Activated CD4-positive, alpha-beta memory T cell treated with anti-CD3 and anti-CD28 coated beads for 36 hours (primary cell): ENCODE data around the gene CCDC3. TPM values are rescaled to one million over a fixed set of nuclear protein-coding genes. Genes with fewer than 3 reads are reported as not detected.
"Not testable (repeated sequence)": the region's sequence is repeated elsewhere in the genome, so short reads cannot be mapped to it uniquely, and the experiment has no call there.

Experiments used
- CTCF ChIA-PET: fragments of 350-600 bp; sonication (Branson Sonifier 250); formaldehyde crosslinking; loops from one replicate; lab custom pipeline; 2021; ENCODE audit warnings: antibody characterized with exemption, inconsistent platforms; lab: Charles Lee
- POLR2A ChIA-PET: fragments of 350-600 bp; sonication (Branson Sonifier 250); formaldehyde crosslinking; loops from one replicate; lab custom pipeline; 2021; ENCODE audit warnings: antibody characterized with exemption; lab: Charles Lee
- DNase-seq: peaks from one replicate; pipeline ENCODE4 v3.0.0-alpha.2; 2020
- H3K27ac Mint-ChIP-seq: one replicate; pipeline ENCODE4 v1.8.0; 2021; ENCODE audit warnings: mixed read lengths
- H3K27me3 Mint-ChIP-seq: one replicate; pipeline ENCODE4 v1.8.0; 2021; ENCODE audit warnings: mixed read lengths
- H3K36me3 Mint-ChIP-seq: one replicate; pipeline ENCODE4 v1.8.0; 2021; ENCODE audit warnings: mixed read lengths
- H3K4me1 Mint-ChIP-seq: one replicate; pipeline ENCODE4 v1.8.0; 2021; ENCODE audit warnings: low read depth, mixed read lengths
- H3K4me3 Mint-ChIP-seq: one replicate; pipeline ENCODE4 v1.8.0; 2021; ENCODE audit warnings: mild to moderate bottlenecking, mixed read lengths
- H3K9me3 Mint-ChIP-seq: one replicate; pipeline ENCODE4 v1.8.0; 2021; ENCODE audit warnings: mixed read lengths
- intact Hi-C: fragments of 100-400 bp; cut with micrococcal nuclease; formaldehyde crosslinking; loops from one replicate; pipeline ENCODE4 v1.15.1; 2023
- total RNA-seq, 2 experiments: library from RNA; stranded (reverse); gene quantifications; one replicate each; pipeline ENCODE4 v1.2.3, GENCODE V29; 2021

Gene CCDC3
- total RNA-seq, 2 experiments from 2014 or later: 0.34 to 0.45 TPM

- H3K4me1 Mint-ChIP-seq: no peaks in the 10 kb centered on the region
- DNase-seq: no peak
- intact Hi-C loops: no loop called here
- ChIA-PET POLR2A (no interaction called here), CTCF (no interaction called here)
- no peak overlapping the region for H3K4me3 Mint-ChIP-seq
- H3K9me3 Mint-ChIP-seq: no peaks in the 10 kb centered on the region
- H3K27me3 Mint-ChIP-seq: peaks cover 23% of the 10 kb centered on the region
- H3K36me3 Mint-ChIP-seq: no peaks in the 10 kb centered on the region
- H3K27ac Mint-ChIP-seq: no peak overlapping the region
Observed at GRCh38 chr10:12993595-12993994, 7.9 kb downstream of the CCDC3 start.

GRCh38 chr10:12985347-12985746 lies 16.2 kb downstream of the CCDC3 start:
- Mint-ChIP-seq H3K4me3 (no peak overlapping the region), H3K36me3 (no peaks in the 10 kb centered on the region), H3K27ac (no peak overlapping the region), H3K9me3 (peaks cover 10% of the 10 kb centered on the region), H3K27me3 (peaks cover 7% of the 10 kb centered on the region), H3K4me1 (peaks cover 7% of the 10 kb centered on the region)
- ChIA-PET CTCF (no interaction called here), POLR2A (no interaction called here)
- intact Hi-C loops: no loop called here
- DNase-seq: no peak

GRCh38 chr10:12984165-12984747 lies 17.3 kb downstream of the CCDC3 start:
- Mint-ChIP-seq H3K9me3 (peaks cover 10% of the 10 kb centered on the region), H3K36me3 (no peaks in the 10 kb centered on the region), H3K27ac (no peak overlapping the region), H3K27me3 (peaks cover 11% of the 10 kb centered on the region), H3K4me3 (no peak overlapping the region), H3K4me1 (peaks cover 7% of the 10 kb centered on the region)
- ChIA-PET CTCF (no interaction called here), POLR2A (no interaction called here)
- no peak for DNase-seq
- intact Hi-C loops: loop anchor here (1.0 to 5.0 kb wide), 2 partner anchors 18 to 262 kb away; no protein-coding TSS in a partner anchor

DNA sequence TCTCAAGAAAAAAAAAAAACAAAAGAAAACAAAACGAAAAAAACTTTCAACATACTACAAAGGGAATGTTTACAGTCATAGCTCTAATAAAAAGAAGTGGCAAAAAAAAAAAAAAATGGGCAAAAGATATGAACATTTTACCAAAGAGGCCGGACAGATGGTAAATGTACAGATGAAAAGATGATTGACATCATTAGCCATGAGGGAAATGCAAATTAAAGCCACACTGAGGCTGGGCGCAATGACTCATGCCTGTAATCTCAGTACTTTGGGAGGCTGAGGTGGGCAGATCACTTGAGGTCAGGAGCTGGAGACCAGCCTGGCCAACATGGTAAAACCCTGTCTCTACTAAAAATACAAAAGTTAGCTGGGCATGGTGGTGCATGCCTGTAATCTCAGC lies 17.9 kb downstream of the CCDC3 start:
- H3K9me3 Mint-ChIP-seq: peaks cover 10% of the 10 kb centered on the region
- not testable (repeated sequence) for H3K27ac Mint-ChIP-seq
- POLR2A ChIA-PET: interaction anchor here (0.6 kb wide), 1 partner anchor 104 kb away, joined by 3 read pairs; no protein-coding TSS in a partner anchor

DNA sequence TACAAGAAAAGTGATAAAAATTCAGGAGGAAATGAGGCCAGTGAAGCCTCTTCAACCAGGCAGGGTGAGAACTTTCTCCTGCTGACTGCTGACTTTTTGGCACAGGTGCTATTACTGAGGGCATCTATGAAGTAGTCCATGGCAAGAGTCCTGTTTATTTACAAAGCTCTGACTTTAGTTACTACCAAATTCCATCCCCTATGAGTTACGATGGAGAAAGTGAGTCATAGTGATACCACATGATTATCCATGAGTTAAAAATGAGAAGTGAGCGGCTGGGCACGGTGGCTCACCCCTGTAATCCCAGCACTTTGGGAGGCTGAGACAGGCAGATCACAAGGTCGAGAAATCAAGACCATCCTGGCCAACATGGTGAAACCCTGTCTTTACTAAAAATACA lies 19.9 kb downstream of the CCDC3 start:
- intact Hi-C loops: loop anchor here (5.0 kb wide), 1 partner anchor 259 kb away; no protein-coding TSS in a partner anchor
- peaks cover 23% of the 10 kb centered on the region for H3K27me3 Mint-ChIP-seq
- H3K27ac Mint-ChIP-seq: no peak overlapping the region
- H3K9me3 Mint-ChIP-seq: peaks cover 10% of the 10 kb centered on the region
- H3K36me3 Mint-ChIP-seq: no peaks in the 10 kb centered on the region
- CTCF ChIA-PET: no interaction called here
- no peak overlapping the region for H3K4me3 Mint-ChIP-seq
- DNase-seq: no peak
- H3K4me1 Mint-ChIP-seq: peaks cover 7% of the 10 kb centered on the region
- POLR2A ChIA-PET: no interaction called here

More for the DNA sequence above, 17.9 kb downstream of the CCDC3 start:
- H3K36me3 Mint-ChIP-seq, H3K4me3 Mint-ChIP-seq, CTCF ChIA-PET, H3K4me1 Mint-ChIP-seq: not testable (repeated sequence)
- peaks cover 17% of the 10 kb centered on the region for H3K27me3 Mint-ChIP-seq
- peak; percentile 38 for DNase-seq
- intact Hi-C loops: loop anchor here (5.0 kb wide), 1 partner anchor 261 kb away; no protein-coding TSS in a partner anchor

- H3K27ac Mint-ChIP-seq: no peak overlapping the region
- peaks cover 10% of the 10 kb centered on the region for H3K9me3 Mint-ChIP-seq
- no peak for DNase-seq
- ChIA-PET CTCF (interaction anchor here (1.7 kb wide), 1 partner anchor 93 kb away, joined by 6 read pairs; no protein-coding TSS in a partner anchor), POLR2A (no interaction called here)
- intact Hi-C loops: loop anchor here (5.0 kb wide), 1 partner anchor 259 kb away; no protein-coding TSS in a partner anchor
- no peak overlapping the region for H3K4me3 Mint-ChIP-seq
- peaks cover 30% of the 10 kb centered on the region for H3K27me3 Mint-ChIP-seq
- H3K4me1 Mint-ChIP-seq: peaks cover 7% of the 10 kb centered on the region
- no peaks in the 10 kb centered on the region for H3K36me3 Mint-ChIP-seq
Observed at GRCh38 chr10:12980713-12981306, 20.7 kb downstream of the CCDC3 start.

GRCh38 chr10:12980102-12980661 lies 21.3 kb downstream of the CCDC3 start:
- H3K36me3 Mint-ChIP-seq: no peaks in the 10 kb centered on the region
- no peak overlapping the region for H3K4me3 Mint-ChIP-seq
- no peak for DNase-seq
- peaks cover 7% of the 10 kb centered on the region for H3K4me1 Mint-ChIP-seq
- peaks cover 32% of the 10 kb centered on the region for H3K27me3 Mint-ChIP-seq
- H3K27ac Mint-ChIP-seq: no peak overlapping the region
- ChIA-PET CTCF (interaction anchor here (1.7 kb wide), 1 partner anchor 94 kb away, joined by 6 read pairs; no protein-coding TSS in a partner anchor), POLR2A (no interaction called here)
- intact Hi-C loops: loop anchor here (5.0 kb wide), 1 partner anchor 258 kb away; no protein-coding TSS in a partner anchor
- H3K9me3 Mint-ChIP-seq: peaks cover 10% of the 10 kb centered on the region

DNA sequence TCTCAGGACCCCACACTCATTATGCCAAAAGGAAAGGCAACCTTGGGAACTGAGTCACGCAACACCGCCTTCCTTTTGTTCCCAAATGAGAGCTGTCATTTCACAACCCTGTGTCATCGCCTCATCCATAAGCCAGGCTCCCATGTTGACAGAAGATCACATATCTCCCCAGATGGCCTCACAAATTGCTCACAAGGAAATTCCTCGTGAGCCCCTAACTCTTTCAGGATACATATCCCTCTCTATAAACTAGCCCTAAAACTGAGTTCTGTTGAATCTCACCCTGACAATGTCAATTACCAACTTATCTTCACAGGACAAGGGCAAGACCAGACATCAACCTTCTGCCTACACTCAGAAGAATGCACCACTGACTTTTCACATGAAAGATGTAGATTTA lies 22.6 kb downstream of the CCDC3 start:
- no peak for DNase-seq
- peaks cover 5% of the 10 kb centered on the region for H3K4me1 Mint-ChIP-seq
- intact Hi-C loops: no loop called here
- no peak overlapping the region for H3K27ac Mint-ChIP-seq
- ChIA-PET CTCF (no interaction called here), POLR2A (no interaction called here)
- no peak overlapping the region for H3K4me3 Mint-ChIP-seq
- no peaks in the 10 kb centered on the region for H3K36me3 Mint-ChIP-seq
- H3K27me3 Mint-ChIP-seq: peaks cover 34% of the 10 kb centered on the region
- H3K9me3 Mint-ChIP-seq: peaks cover 3% of the 10 kb centered on the region

DNA sequence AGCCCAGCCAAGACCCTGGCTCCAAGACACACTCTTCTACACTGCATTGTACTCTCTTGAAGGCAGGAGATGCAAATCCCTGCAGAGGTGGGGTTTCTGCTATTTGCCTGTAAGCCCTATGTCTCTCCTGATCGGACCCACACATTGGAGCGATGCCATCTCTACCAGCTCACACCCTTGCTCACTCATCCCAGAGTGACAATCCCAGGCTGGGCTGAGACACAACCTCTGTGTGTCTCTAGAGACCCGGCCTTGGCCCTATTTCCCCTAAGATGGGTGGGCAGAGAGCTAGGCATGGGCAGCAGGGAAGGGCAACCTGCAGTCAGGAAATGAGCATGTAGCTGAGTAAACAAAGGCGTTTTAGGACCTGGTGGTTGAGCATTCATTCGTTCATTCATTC lies 25.6 kb downstream of the CCDC3 start:
- ChIA-PET POLR2A (no interaction called here), CTCF (no interaction called here)
- no peak for DNase-seq
- peaks cover 38% of the 10 kb centered on the region for H3K27me3 Mint-ChIP-seq
- intact Hi-C loops: no loop called here
- no peaks in the 10 kb centered on the region for H3K36me3 Mint-ChIP-seq
- no peak overlapping the region for H3K4me3 Mint-ChIP-seq
- no peaks in the 10 kb centered on the region for H3K9me3 Mint-ChIP-seq
- no peaks in the 10 kb centered on the region for H3K4me1 Mint-ChIP-seq
- H3K27ac Mint-ChIP-seq: no peak overlapping the region

- ChIA-PET CTCF (no interaction called here), POLR2A (no interaction called here)
- Mint-ChIP-seq H3K4me1 (no peaks in the 10 kb centered on the region), H3K4me3 (no peak overlapping the region), H3K27me3 (peaks cover 32% of the 10 kb centered on the region), H3K9me3 (no peaks in the 10 kb centered on the region), H3K36me3 (no peaks in the 10 kb centered on the region), H3K27ac (no peak overlapping the region)
- intact Hi-C loops: no loop called here
- DNase-seq: no peak
Observed at GRCh38 chr10:12975266-12975665, 26.2 kb downstream of the CCDC3 start.

- Mint-ChIP-seq H3K4me3 (no peak overlapping the region), H3K36me3 (no peaks in the 10 kb centered on the region), H3K4me1 (no peaks in the 10 kb centered on the region), H3K9me3 (peaks cover 2% of the 10 kb centered on the region), H3K27ac (no peak overlapping the region), H3K27me3 (peaks cover 34% of the 10 kb centered on the region)
- DNase-seq: no peak
- ChIA-PET CTCF (no interaction called here), POLR2A (no interaction called here)
- intact Hi-C loops: no loop called here
Observed at GRCh38 chr10:12974491-12975199, 26.9 kb downstream of the CCDC3 start.

- DNase-seq: no peak
- Mint-ChIP-seq H3K36me3 (no peaks in the 10 kb centered on the region), H3K4me3 (no peak overlapping the region), H3K27me3 (peaks cover 32% of the 10 kb centered on the region), H3K9me3 (peaks cover 2% of the 10 kb centered on the region), H3K27ac (no peak overlapping the region), H3K4me1 (no peaks in the 10 kb centered on the region)
- ChIA-PET CTCF (no interaction called here), POLR2A (no interaction called here)
- intact Hi-C loops: no loop called here
Observed at GRCh38 chr10:12974078-12974477, 27.4 kb downstream of the CCDC3 start.
